OCI-LY3 (cell line): ENCODE measurements around the gene TRIP10.

Experiments used
- H2AFZ ChIP-seq: fragments of 200-600, 300-600 bp; shearing (Covaris generic); 2 replicates; pipeline ENCODE4 v1.6.0; 2014; ENCODE audit warnings: antibody characterized with exemption, low read depth, low read length
- H3K27ac ChIP-seq: fragments of 200-600, 300-600 bp; sonication (generic); 2 replicates; pipeline ENCODE4 v1.5.1; 2014; ENCODE audit warnings: mild to moderate bottlenecking, low read length, moderate library complexity, mixed read lengths
- H3K27me3 ChIP-seq: fragments of 200-600, 300-600 bp; sonication (generic); 2 replicates; pipeline ENCODE4 v1.6.1; 2014; ENCODE audit warnings: low read depth, low read length, mixed read lengths
- H3K36me3 ChIP-seq: fragments of 200-600, 300-600 bp; sonication (generic); replicated peaks from 2 replicates; pipeline ENCODE3; 2014; ENCODE audit warnings: low read depth, low read length, mixed read lengths
- H3K4me1 ChIP-seq: fragments of 300-600, 200-600 bp; sonication (generic); 2 replicates; pipeline ENCODE4 v1.6.1; 2014; ENCODE audit warnings: low read length, mixed read lengths
- H3K4me2 ChIP-seq: fragments of 200-600, 300-600 bp; sonication (generic); 2 replicates; pipeline ENCODE4 v1.6.1; 2014; ENCODE audit warnings: low read length, mixed read lengths
- H3K4me3 ChIP-seq: fragments of 300-600, 200-600 bp; sonication (generic); 2 replicates; pipeline ENCODE4 v1.5.1; 2014; ENCODE audit warnings: antibody characterized with exemption, mild to moderate bottlenecking, low read length, moderate library complexity
- H3K79me2 ChIP-seq: fragments of 300-600, 200-600 bp; shearing (Covaris generic); 2 replicates; pipeline ENCODE4 v1.6.1; 2014; ENCODE audit warnings: mild to moderate bottlenecking, low read length, mixed read lengths
- H3K9ac ChIP-seq: fragments of 300-600, 200-600 bp; shearing (Covaris generic); 2 replicates; pipeline ENCODE4 v1.6.0; 2014; ENCODE audit warnings: mild to moderate bottlenecking, low read length, moderate library complexity
- H3K9me3 ChIP-seq: fragments of 200-600, 300-600 bp; shearing (Covaris generic); 2 replicates; pipeline ENCODE4 v1.6.1; 2014; ENCODE audit warnings: low read length, mixed read lengths; ENCODE audit not compliant: insufficient read depth
- H4K20me1 ChIP-seq: fragments of 200-600, 300-600 bp; sonication (generic); 2 replicates; pipeline ENCODE4 v1.6.1; 2016; ENCODE audit warnings: low read length, mixed read lengths; ENCODE audit not compliant: insufficient read depth
- CTCF ChIP-seq: fragments of 200-600, 300-600 bp; sonication (generic); IDR thresholded peaks from 2 replicates; pipeline ENCODE4 v1.5.1; 2014; ENCODE audit warnings: antibody characterized with exemption, low read length, low read depth
- EZH2phosphoT487 ChIP-seq: fragments of 200-600 bp; shearing (Covaris generic); IDR thresholded peaks from 2 replicates; pipeline ENCODE4 v1.6.1; 2018; ENCODE audit warnings: antibody characterized with exemption, mixed run types, low read depth

The TRIP10 gene

GRCh38 chr19:6776999-6777398, 37.5 kb downstream of the TRIP10 start:
- H3K79me2 ChIP-seq = peaks cover 89% of the 10 kb centered on the region
- H3K27me3 ChIP-seq = no peaks in the 10 kb centered on the region
- peaks cover 76% of the 10 kb centered on the region for H4K20me1 ChIP-seq
- TF ChIP-seq CTCF (no peak), EZH2phosphoT487 (no peak)
- H3K27ac ChIP-seq = no peak overlapping the region
- H3K4me1 ChIP-seq = peaks cover 24% of the 10 kb centered on the region
- H3K4me2 ChIP-seq = no peak overlapping the region
- peaks cover 36% of the 10 kb centered on the region for H3K36me3 ChIP-seq
- no peak overlapping the region for H2AFZ ChIP-seq
- no peaks in the 10 kb centered on the region for H3K9me3 ChIP-seq
- H3K4me3 ChIP-seq = no peak overlapping the region
- no peak overlapping the region for H3K9ac ChIP-seq

GRCh38 chr19:6777434-6777833, 38.0 kb downstream of the TRIP10 start:
- H3K79me2 ChIP-seq = peaks cover 92% of the 10 kb centered on the region
- no peaks in the 10 kb centered on the region for H3K27me3 ChIP-seq
- TF ChIP-seq CTCF = no peak
- TF ChIP-seq EZH2phosphoT487 = no peak
- peaks cover 78% of the 10 kb centered on the region for H4K20me1 ChIP-seq
- H3K9ac ChIP-seq = no peak overlapping the region
- H3K4me1 ChIP-seq = peaks cover 23% of the 10 kb centered on the region
- no peaks in the 10 kb centered on the region for H3K9me3 ChIP-seq
- H3K36me3 ChIP-seq = peaks cover 38% of the 10 kb centered on the region
- H2AFZ ChIP-seq = no peak overlapping the region
- H3K4me2 ChIP-seq = no peak overlapping the region
- H3K4me3 ChIP-seq = no peak overlapping the region
- no peak overlapping the region for H3K27ac ChIP-seq

GRCh38 chr19:6778386-6778785, 38.9 kb downstream of the TRIP10 start:
- Histone ChIP-seq H3K9ac (no peak overlapping the region), H3K4me2 (no peak overlapping the region), H3K79me2 (peaks cover 93% of the 10 kb centered on the region), H4K20me1 (peaks cover 86% of the 10 kb centered on the region), H3K4me3 (no peak overlapping the region), H3K36me3 (peaks cover 36% of the 10 kb centered on the region), H2AFZ (no peak overlapping the region), H3K9me3 (no peaks in the 10 kb centered on the region), H3K27ac (no peak overlapping the region), H3K27me3 (no peaks in the 10 kb centered on the region), H3K4me1 (peaks cover 30% of the 10 kb centered on the region)
- TF ChIP-seq EZH2phosphoT487 (no peak), CTCF (no peak)

- Histone ChIP-seq H3K9ac (no peak overlapping the region), H4K20me1 (peaks cover 89% of the 10 kb centered on the region), H3K27ac (no peak overlapping the region), H3K79me2 (peaks cover 95% of the 10 kb centered on the region), H3K27me3 (no peaks in the 10 kb centered on the region), H3K4me1 (peaks cover 28% of the 10 kb centered on the region), H3K9me3 (no peaks in the 10 kb centered on the region), H2AFZ (no peak overlapping the region), H3K36me3 (peaks cover 36% of the 10 kb centered on the region), H3K4me2 (no peak overlapping the region), H3K4me3 (no peak overlapping the region)
- TF ChIP-seq EZH2phosphoT487 (no peak), CTCF (no peak)
Measured at GRCh38 chr19:6779206-6779605, 39.7 kb downstream of the TRIP10 start.
